Bronchial smooth muscle cell (primary cell): ENCODE measurements around the gene OR2L5. TPM values are rescaled to one million over a fixed set of nuclear protein-coding genes. Genes with fewer than 3 reads are reported as not detected.

Experiments
- total RNA-seq: library from RNA; depleted of rRNA; stranded (reverse); fragments of >200 nt; gene quantifications from 2 replicates; pipeline ENCODE4 v1.2.1, GENCODE V29; 2014

OR2L5 gene, protein sequence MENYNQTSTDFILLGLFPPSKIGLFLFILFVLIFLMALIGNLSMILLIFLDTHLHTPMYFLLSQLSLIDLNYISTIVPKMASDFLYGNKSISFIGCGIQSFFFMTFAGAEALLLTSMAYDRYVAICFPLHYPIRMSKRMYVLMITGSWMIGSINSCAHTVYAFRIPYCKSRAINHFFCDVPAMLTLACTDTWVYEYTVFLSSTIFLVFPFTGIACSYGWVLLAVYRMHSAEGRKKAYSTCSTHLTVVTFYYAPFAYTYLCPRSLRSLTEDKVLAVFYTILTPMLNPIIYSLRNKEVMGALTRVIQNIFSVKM
- total RNA-seq = under 0.01 TPM in 1 of 2 replicates, not detected in the other

GRCh38 chr1:248013229-248013710 is at the start of gene OR2L5:
OR2L5 (plus strand) TSS chr1:248013660; CDS start chr1:248021948, 8,288 bp downstream.

DNA sequence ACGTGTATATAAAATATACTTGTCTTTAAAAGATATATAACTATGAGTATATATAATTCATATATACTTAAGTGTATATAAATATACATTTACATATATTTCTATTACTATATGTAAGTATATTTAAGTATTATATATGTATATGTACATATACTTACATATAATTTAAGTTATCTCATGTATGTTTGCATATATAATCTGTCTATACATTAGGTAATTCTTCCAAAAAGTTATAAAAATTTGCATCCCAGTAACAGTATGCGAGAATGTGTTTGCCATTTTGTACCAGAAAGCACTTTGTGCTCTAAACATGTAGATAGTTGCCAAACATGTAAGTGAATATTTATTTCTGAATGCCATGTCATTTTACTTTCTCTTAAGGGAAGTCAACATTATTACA is 48.5 kb upstream of the OR2L5 start, which contains the start of gene OR2AK2:
Gene OR2AK2 (plus strand): TSS at position 301 of the 400 bp plus-strand sequence. CDS start 144 bp downstream, outside the sequence.

GRCh38 chr1:248029770-248030169 is 16.3 kb downstream of the OR2L5 start, which contains the start of gene OR2L2:
OR2L2 (plus strand) TSS chr1:248030070; CDS start chr1:248038268, 8,198 bp downstream.

DNA sequence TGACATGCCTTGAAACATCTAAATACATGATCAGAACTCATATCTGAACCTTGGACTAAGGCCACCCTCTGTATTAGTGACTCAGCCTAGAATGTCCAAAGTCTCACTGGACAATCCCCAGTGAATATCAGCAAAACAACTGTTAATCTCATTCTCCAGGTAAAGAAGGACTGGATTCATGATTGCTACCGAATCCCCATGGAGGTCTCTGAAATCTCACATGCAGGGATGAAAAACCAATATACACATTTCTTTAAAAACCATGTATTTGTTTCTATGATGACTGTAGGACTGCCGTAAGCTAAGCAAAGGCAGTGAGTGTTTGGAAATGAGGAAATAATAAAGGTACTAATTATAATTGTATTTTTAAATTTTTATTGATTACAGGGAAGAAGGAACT is 33.1 kb downstream of the OR2L5 start, which contains the start of gene OR2L3:
Gene OR2L3 (plus strand): TSS at position 301 of the 400 bp plus-strand sequence. CDS start 13,846 bp downstream, outside the sequence.

Other genes with a start within 250 kb of the OR2L5 start
- not detected in 2 replicates for gene OR14A16, start 189.5 kb upstream of the OR2L5 start, total RNA-seq
- not detected in 2 replicates for gene OR11L1, start 171.8 kb upstream of the OR2L5 start, total RNA-seq
- gene TRIM58, start 156.5 kb upstream of the OR2L5 start, total RNA-seq = not detected in 2 replicates
- not detected in 2 replicates for gene OR2W3, start 118.1 kb upstream of the OR2L5 start, total RNA-seq
- gene OR2T8, start 93.4 kb upstream of the OR2L5 start, total RNA-seq = not detected in 2 replicates
- not detected in 2 replicates for gene OR2AJ1, start 88.8 kb upstream of the OR2L5 start, total RNA-seq
- not detected in 2 replicates for gene OR2L8, start 64.8 kb upstream of the OR2L5 start, total RNA-seq
- not detected in 2 replicates for gene OR2AK2, start 48.4 kb upstream of the OR2L5 start, total RNA-seq
- gene OR2L2, start 16.4 kb downstream of the OR2L5 start, total RNA-seq = not detected in 2 replicates
- gene OR2L3, start 33.2 kb downstream of the OR2L5 start, total RNA-seq = not detected in 2 replicates
- not detected in 2 replicates for gene OR2L13, start 81.5 kb downstream of the OR2L5 start, total RNA-seq
- not detected in 2 replicates for gene OR2M5, start 131.5 kb downstream of the OR2L5 start, total RNA-seq
- not detected in 2 replicates for gene OR2M2, start 161.2 kb downstream of the OR2L5 start, total RNA-seq
- gene OR2M3, start 183.6 kb downstream of the OR2L5 start, total RNA-seq = not detected in 2 replicates
- gene OR2M4, start 217.8 kb downstream of the OR2L5 start, total RNA-seq = under 0.01 TPM in 1 of 2 replicates, not detected in the other